ENCODE data around the gene DYRK3.

Gene DYRK3

GRCh38 chr1:206684478-206685333 lies 49.4 kb downstream of the DYRK3 start, which contains the start of gene MAPKAPK2:
MAPKAPK2 (plus strand) TSS chr1:206684905; CDS start chr1:206685230, 325 bp downstream.
- DNase-seq = peak; percentile 79

- peak; percentile 31 for DNase-seq
Measured at GRCh38 chr1:206685334-206685768, 50.0 kb downstream of the DYRK3 start.

GRCh38 chr1:206685769-206686477 lies 50.6 kb downstream of the DYRK3 start:
- DNase-seq = peak; percentile 72

GRCh38 chr1:206686478-206687249 lies 51.3 kb downstream of the DYRK3 start:
- DNase-seq = peak; percentile 42

GRCh38 chr1:206687251-206687914 lies 52.0 kb downstream of the DYRK3 start:
- no peak for DNase-seq

- no peak for DNase-seq
Measured at GRCh38 chr1:206687915-206688442, 52.6 kb downstream of the DYRK3 start.

- no peak for DNase-seq
Measured at GRCh38 chr1:206690516-206690915, 55.2 kb downstream of the DYRK3 start.

- no peak for DNase-seq
Measured at GRCh38 chr1:206691604-206692003, 56.3 kb downstream of the DYRK3 start.

GRCh38 chr1:206693029-206693428 lies 57.7 kb downstream of the DYRK3 start:
- no peak for DNase-seq

- DNase-seq = no peak
Measured at GRCh38 chr1:206693592-206693991, 58.3 kb downstream of the DYRK3 start.

- DNase-seq = no peak
Measured at GRCh38 chr1:206694171-206695124, 59.1 kb downstream of the DYRK3 start.

GRCh38 chr1:206695733-206696132 lies 60.4 kb downstream of the DYRK3 start:
- no peak for DNase-seq

GRCh38 chr1:206696812-206697585 lies 61.7 kb downstream of the DYRK3 start:
- no peak for DNase-seq

- no peak for DNase-seq
Measured at GRCh38 chr1:206698011-206698410, 62.7 kb downstream of the DYRK3 start.
